ENCODE data around the gene ANKRD13D. TPM values are rescaled to one million over a fixed set of nuclear protein-coding genes. Genes with fewer than 3 reads are reported as not detected.
A peak's percentile ranks its signal among the peaks of the same experiment; 100 is the strongest.

Gene ANKRD13D
- total and polyA plus RNA-seq, 7 donors: 4.1 to 8.6 (median 7.0) TPM

DNA sequence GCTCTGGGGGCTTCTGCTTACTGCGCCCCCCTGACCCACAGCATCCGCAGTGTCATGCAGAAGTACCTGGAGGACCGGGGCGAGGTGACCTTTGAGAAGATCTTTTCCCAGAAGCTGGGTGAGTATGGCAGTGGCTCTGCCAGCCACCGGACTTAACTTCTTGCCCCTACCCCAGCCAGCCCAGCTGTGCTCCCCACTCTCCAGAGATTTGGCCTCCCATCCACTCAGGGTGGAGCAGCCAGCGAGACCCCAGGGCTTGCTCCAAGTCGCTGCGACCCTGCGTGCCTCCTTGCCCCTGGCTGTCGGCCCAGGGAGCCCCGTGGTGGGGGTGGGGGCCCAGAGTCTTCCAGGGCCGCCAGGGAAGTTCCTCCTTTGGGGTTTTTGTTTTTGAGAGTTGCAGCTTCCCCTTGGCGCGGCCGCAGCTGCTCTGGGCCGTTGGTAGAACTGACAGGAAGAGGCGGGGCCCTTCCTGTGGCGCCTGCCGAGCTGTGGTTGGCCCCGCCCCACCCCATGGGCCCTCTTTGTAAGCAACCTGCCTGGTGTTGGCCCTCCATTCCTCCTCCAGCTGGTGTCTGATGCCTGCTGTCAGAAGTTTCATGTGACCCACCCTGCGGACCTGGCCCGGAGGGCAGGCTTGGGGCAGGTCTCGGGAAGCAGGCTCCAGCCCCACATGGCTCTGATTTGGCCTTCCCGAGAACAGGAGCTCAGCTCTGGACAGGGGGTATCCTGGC, 11.7 kb upstream of the ANKRD13D start:
- Histone ChIP-seq H3K27me3 (ENCODE audit: insufficient read depth in 3 of 3, low read length in 2 of 3) (no peaks in the 10 kb centered on the region), H3K9me3 (no peaks in the 10 kb centered on the region), H3K36me3 (ENCODE audit: insufficient read depth in 1 of 2, low read depth in 1 of 2) (peaks cover 0 to 41% of the 10 kb centered on the region in 2 donors), H3K4me3 (peak overlapping the region; percentile 56), H3K27ac (peak overlapping the region; percentile 88), H3K4me1 (peaks cover 58% of the 10 kb centered on the region)
- intact Hi-C loops (cut with DNase I): no loop called here
- DNase-seq: peak; percentile 93 to 94
- WGBS, 3 donors: 13 to 19% (median 14%) methylated on average over 23 to 24 of the region's 24 CpGs
- ATAC-seq: peak; percentile 83 to 94 (median 86)
- TF ChIP-seq, protein P1, sequence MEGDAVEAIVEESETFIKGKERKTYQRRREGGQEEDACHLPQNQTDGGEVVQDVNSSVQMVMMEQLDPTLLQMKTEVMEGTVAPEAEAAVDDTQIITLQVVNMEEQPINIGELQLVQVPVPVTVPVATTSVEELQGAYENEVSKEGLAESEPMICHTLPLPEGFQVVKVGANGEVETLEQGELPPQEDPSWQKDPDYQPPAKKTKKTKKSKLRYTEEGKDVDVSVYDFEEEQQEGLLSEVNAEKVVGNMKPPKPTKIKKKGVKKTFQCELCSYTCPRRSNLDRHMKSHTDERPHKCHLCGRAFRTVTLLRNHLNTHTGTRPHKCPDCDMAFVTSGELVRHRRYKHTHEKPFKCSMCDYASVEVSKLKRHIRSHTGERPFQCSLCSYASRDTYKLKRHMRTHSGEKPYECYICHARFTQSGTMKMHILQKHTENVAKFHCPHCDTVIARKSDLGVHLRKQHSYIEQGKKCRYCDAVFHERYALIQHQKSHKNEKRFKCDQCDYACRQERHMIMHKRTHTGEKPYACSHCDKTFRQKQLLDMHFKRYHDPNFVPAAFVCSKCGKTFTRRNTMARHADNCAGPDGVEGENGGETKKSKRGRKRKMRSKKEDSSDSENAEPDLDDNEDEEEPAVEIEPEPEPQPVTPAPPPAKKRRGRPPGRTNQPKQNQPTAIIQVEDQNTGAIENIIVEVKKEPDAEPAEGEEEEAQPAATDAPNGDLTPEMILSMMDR (IDR thresholded peaks at IDR 0.05): no peak

DNA sequence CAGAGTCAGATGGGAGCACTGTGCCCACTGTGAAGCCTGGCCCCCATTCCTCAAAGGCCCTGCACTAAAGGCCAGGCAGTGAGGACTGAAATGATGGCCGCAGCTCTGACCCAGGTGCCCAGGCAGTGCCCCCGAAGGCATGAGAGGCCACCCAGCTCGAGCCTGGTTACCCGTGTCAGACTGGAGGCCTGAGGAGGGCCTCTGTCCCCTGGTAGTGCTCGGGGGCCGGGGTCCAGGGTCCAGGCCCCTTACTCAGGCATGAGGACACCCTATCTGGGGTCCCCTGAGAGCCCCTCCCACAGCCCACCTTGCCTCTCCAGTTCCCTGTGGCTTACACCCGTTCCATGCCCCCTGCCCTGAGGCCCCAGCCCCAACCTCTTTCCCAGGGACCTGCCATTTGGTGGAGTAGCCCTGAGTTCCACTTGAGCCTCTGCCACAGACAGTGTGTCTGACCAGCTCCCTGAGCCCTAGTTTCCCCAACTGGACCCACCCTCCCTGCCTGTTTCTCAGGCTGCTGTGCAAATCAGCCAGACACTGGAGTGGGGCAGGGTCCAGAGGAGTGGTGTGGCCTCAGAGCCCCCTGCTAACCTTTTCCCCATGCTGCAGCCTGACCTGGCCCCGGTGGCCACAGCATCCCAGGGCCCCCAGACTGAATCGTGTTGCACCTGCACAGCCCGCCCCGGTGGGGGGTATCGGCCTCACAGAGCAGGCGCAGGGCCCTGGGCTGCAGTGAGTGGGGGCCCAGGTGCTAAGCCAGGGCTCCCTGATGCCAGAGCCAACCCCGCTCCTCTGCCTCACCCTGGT, 10.8 kb upstream of the ANKRD13D start:
- no peak for ATAC-seq
- TF ChIP-seq, protein P1 (IDR thresholded peaks at IDR 0.05): no peak
- peak overlapping the region; percentile 56 for H3K4me3 ChIP-seq
- peaks cover 0 to 50% of the 10 kb centered on the region in 2 donors for H3K36me3 ChIP-seq (ENCODE audit: insufficient read depth in 1 of 2, low read depth in 1 of 2)
- H3K27ac ChIP-seq: peak overlapping the region; percentile 88
- intact Hi-C loops (cut with DNase I): no loop called here
- no peaks in the 10 kb centered on the region for H3K9me3 ChIP-seq
- peaks cover 49% of the 10 kb centered on the region for H3K4me1 ChIP-seq
- 82 to 86% (median 82%) methylated on average over 14 of the region's 14 CpGs for WGBS, 3 donors
- no peaks in the 10 kb centered on the region for H3K27me3 ChIP-seq (ENCODE audit: insufficient read depth in 3 of 3, low read length in 2 of 3)
- peak; percentile 9 to 53 for DNase-seq

DNA sequence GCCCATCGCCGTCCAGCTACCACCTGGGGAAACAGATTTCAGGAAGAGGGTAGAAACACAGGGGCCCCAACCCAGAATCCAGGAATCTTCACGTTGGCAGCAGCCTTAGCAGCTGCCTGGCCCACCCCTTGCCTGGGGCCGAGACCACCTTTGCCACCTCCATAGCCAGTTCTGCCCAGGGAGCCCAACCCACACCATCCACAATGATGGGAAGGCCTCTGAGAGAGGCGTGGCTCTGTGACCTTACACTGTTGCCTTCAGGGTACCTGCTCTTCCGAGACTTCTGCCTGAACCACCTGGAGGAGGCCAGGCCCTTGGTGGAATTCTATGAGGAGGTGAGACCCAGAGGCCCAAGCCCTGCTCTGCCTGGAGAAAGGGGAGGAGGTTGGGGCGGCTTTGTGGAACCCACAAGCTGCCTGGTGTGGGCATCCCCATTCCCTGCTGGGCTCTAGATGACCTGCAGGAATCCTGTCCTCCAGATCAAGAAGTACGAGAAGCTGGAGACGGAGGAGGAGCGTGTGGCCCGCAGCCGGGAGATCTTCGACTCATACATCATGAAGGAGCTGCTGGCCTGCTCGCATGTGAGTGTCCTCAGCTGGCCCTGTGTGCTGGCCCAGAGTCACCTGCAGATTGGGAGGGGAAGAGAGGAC, 10.0 kb upstream of the ANKRD13D start:
- WGBS, 3 donors: 85 to 87% (median 87%) methylated on average over 14 of the region's 14 CpGs
- TF ChIP-seq, protein P1 (IDR thresholded peaks at IDR 0.05): no peak

DNA sequence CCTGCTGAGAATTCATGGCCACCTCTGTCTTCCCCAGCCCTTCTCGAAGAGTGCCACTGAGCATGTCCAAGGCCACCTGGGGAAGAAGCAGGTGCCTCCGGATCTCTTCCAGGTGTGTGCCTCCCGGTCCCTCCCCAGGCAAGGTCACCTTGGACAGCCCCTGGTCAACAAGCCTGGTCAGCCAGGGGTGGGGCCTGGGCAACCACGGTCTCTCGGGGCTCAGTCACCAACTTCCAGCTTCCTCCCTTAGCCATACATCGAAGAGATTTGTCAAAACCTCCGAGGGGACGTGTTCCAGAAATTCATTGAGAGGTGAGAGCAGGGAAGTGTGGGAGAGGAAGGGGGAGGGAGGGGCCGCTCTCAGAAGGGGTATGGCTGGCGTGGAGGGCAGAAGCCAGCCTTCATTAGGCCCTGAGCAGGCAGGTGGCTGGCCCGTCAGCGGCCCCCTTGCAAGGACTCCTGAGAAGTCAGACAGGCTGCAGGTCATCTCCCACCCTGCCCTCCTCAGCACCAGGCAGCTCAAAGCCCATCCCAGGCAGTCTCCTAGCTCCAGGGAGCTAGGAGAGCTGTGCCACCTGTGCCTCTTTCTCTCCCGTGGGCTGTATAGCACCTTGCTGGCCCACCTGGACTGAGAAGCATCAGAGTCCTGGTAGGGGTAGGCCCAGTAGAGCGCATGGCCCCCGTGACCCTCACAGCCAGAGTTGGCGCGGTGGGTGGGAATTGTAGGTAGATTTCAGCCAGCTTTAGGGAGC, 9.3 kb upstream of the ANKRD13D start:
- Histone ChIP-seq H3K4me3 (no peak overlapping the region), H3K4me1 (peaks cover 34% of the 10 kb centered on the region), H3K27me3 (ENCODE audit: insufficient read depth in 3 of 3, low read length in 2 of 3) (no peaks in the 10 kb centered on the region), H3K36me3 (ENCODE audit: insufficient read depth in 1 of 2, low read depth in 1 of 2) (peaks cover 3 to 64% of the 10 kb centered on the region in 2 donors), H3K27ac (no peak overlapping the region), H3K9me3 (no peaks in the 10 kb centered on the region)
- TF ChIP-seq, protein P1 (IDR thresholded peaks at IDR 0.05): no peak
- intact Hi-C loops (cut with DNase I): no loop called here
- WGBS, 3 donors: 85 to 87% (median 86%) methylated on average over 17 of the region's 17 CpGs
- ATAC-seq: no peak
- DNase-seq: peak; percentile 14 to 43

More for the DNA sequence above, 10.0 kb upstream of the ANKRD13D start:
- peaks cover 3 to 57% of the 10 kb centered on the region in 2 donors for H3K36me3 ChIP-seq (ENCODE audit: insufficient read depth in 1 of 2, low read depth in 1 of 2)
- H3K27me3 ChIP-seq (ENCODE audit: insufficient read depth in 3 of 3, low read length in 2 of 3): no peaks in the 10 kb centered on the region
- intact Hi-C loops (cut with DNase I): no loop called here
- no peaks in the 10 kb centered on the region for H3K9me3 ChIP-seq
- no peak overlapping the region for H3K4me3 ChIP-seq
- H3K27ac ChIP-seq: no peak overlapping the region
- peak; percentile 6 to 51 for DNase-seq
- no peak for ATAC-seq
- H3K4me1 ChIP-seq: peaks cover 42% of the 10 kb centered on the region
